Placental pericyte (primary cell): ENCODE measurements around the gene NTF4. TPM values are rescaled to one million over a fixed set of nuclear protein-coding genes. Genes with fewer than 3 reads are reported as not detected.

ENCODE experiments used
- small RNA-seq: library from RNA; depleted of rRNA; stranded (forward); fragments of <200 nt; gene quantifications from one replicate; pipeline ENCODE3, GENCODE V24; 2012; ENCODE audit warnings: low replicate concordance
- total RNA-seq: library from RNA; depleted of rRNA; stranded (reverse); fragments of >200 nt; gene quantifications from 2 replicates; pipeline ENCODE4 v1.2.3, GENCODE V29; 2012

NTF4 gene
- not detected in 2 replicates for total RNA-seq

GRCh38 chr19:49064768-49065611 lies at the start of gene NTF4:
Gene NTF4, minus strand, starts transcription at chr19:49064818. Its CDS starts 2,821 bp downstream, at chr19:49061997.

GRCh38 chr19:49113762-49114629 lies 49.4 kb upstream of the NTF4 start, which contains the start of gene LIN7B:
Gene LIN7B, plus strand, starts transcription at chr19:49114370. Its CDS starts 35 bp downstream, at chr19:49114405.

GRCh38 chr19:49085020-49085867 lies 20.6 kb upstream of the NTF4 start, which contains the start of gene SNRNP70:
Gene SNRNP70, plus strand, starts transcription at chr19:49085451. Its CDS starts 964 bp downstream, at chr19:49086415.

GRCh38 chr19:49057636-49058234 lies 6.9 kb downstream of the NTF4 start, which contains the start of gene CGB7:
Gene CGB7, minus strand, starts transcription at chr19:49057749. Its CDS starts 2,374 bp downstream, at chr19:49055375.

GRCh38 chr19:49049011-49049410 lies 15.6 kb downstream of the NTF4 start, which contains the start of gene CGB8:
Gene CGB8, minus strand, starts transcription at chr19:49049111. Its CDS starts 372 bp downstream, at chr19:49048739.

GRCh38 chr19:49043548-49043947 lies 21.1 kb downstream of the NTF4 start, which contains the start of gene CGB5:
Gene CGB5, plus strand, starts transcription at chr19:49043848. Its CDS starts 362 bp downstream, at chr19:49044210.

GRCh38 chr19:49036815-49037214 lies 27.8 kb downstream of the NTF4 start, which contains the start of gene CGB1:
Gene CGB1, minus strand, starts transcription at chr19:49036895. Its CDS starts 184 bp downstream, at chr19:49036711.

GRCh38 chr19:49031642-49032301 lies 32.8 kb downstream of the NTF4 start, which contains the start of gene CGB2:
Gene CGB2, plus strand, starts transcription at chr19:49031890. Its CDS starts 206 bp downstream, at chr19:49032096.

GRCh38 chr19:49024233-49024632 lies 40.4 kb downstream of the NTF4 start, which contains the start of gene CGB3:
Gene CGB3, minus strand, starts transcription at chr19:49024333. Its CDS starts 362 bp downstream, at chr19:49023971.

GRCh38 chr19:49017041-49017665 lies 47.5 kb downstream of the NTF4 start, which contains the start of gene LHB:
Gene LHB, minus strand, starts transcription at chr19:49017091. Its CDS starts 10 bp downstream, at chr19:49017081.

Small RNA genes lying within 50 kb of the gene (small RNA-seq; reads per million reads assigned to genes)
- gene RN7SL708P = not detected

Other genes starting within 250 kb of the NTF4 start
- 2.3 and 27.8 TPM in 2 replicates for gene HSD17B14, start 228.3 kb downstream of the NTF4 start, total RNA-seq
- gene PLEKHA4, start 196.2 kb downstream of the NTF4 start, total RNA-seq = 5.4 and 6.3 TPM in 2 replicates
- gene PPP1R15A, start 192.4 kb downstream of the NTF4 start, total RNA-seq = 66.1 and 221 TPM in 2 replicates
- gene TULP2, start 166.1 kb downstream of the NTF4 start, total RNA-seq = under 0.01 and 0.22 TPM in 2 replicates
- 129 and 755 TPM in 2 replicates for gene NUCB1, start 164.5 kb downstream of the NTF4 start, total RNA-seq
- 0.44 TPM in 1 of 2 replicates, not detected in the other for gene DHDH, start 131.1 kb downstream of the NTF4 start, total RNA-seq
- 89.9 and 103 TPM in 2 replicates for gene BAX, start 109.9 kb downstream of the NTF4 start, total RNA-seq
- 1,638 and 6,371 TPM in 2 replicates for gene FTL, start 99.5 kb downstream of the NTF4 start, total RNA-seq
- gene GYS1, start 71.5 kb downstream of the NTF4 start, total RNA-seq = 29.8 and 59.4 TPM in 2 replicates
- 164 and 281 TPM in 2 replicates for gene RUVBL2, start 70.9 kb downstream of the NTF4 start, total RNA-seq
- gene LHB, start 47.7 kb downstream of the NTF4 start, total RNA-seq = not detected in 2 replicates
- not detected in 2 replicates for gene CGB3, start 40.5 kb downstream of the NTF4 start, total RNA-seq
- not detected in 2 replicates for gene CGB2, start 32.9 kb downstream of the NTF4 start, total RNA-seq
- not detected in 2 replicates for gene CGB1, start 27.9 kb downstream of the NTF4 start, total RNA-seq
- not detected in 2 replicates for gene CGB5, start 21.0 kb downstream of the NTF4 start, total RNA-seq
- not detected in 2 replicates for gene CGB8, start 15.7 kb downstream of the NTF4 start, total RNA-seq
- 0.14 TPM in 1 of 2 replicates, not detected in the other for gene CGB7, start 7.1 kb downstream of the NTF4 start, total RNA-seq
- gene KCNA7, start 7.9 kb upstream of the NTF4 start, total RNA-seq = not detected in 2 replicates
- gene SNRNP70, start 20.6 kb upstream of the NTF4 start, total RNA-seq = 118 and 186 TPM in 2 replicates
- gene LIN7B, start 49.6 kb upstream of the NTF4 start, total RNA-seq = 3.7 and 5.7 TPM in 2 replicates
- 0.66 and 1.3 TPM in 2 replicates for gene C19orf73, start 54.3 kb upstream of the NTF4 start, total RNA-seq
- 1.1 and 3.1 TPM in 2 replicates for gene PPFIA3, start 54.7 kb upstream of the NTF4 start, total RNA-seq
- gene HRC, start 90.6 kb upstream of the NTF4 start, total RNA-seq = not detected in 2 replicates
- 8.8 and 15.9 TPM in 2 replicates for gene TRPM4, start 93.0 kb upstream of the NTF4 start, total RNA-seq